Ammon's horn (tissue), 1 donor: ENCODE measurements around the gene RIOK1.

Experiments
- DNase-seq: peaks from one replicate; pipeline ENCODE4 v3.0.0-alpha.2; 2016; ENCODE audit warnings: low spot score

Gene RIOK1

GRCh38 chr6:7409740-7410139, 20.1 kb downstream of the RIOK1 start:
- no peak for DNase-seq

- DNase-seq = peak; percentile 38
Measured at GRCh38 chr6:7410851-7411250, 21.2 kb downstream of the RIOK1 start.

GRCh38 chr6:7411328-7411727, 21.7 kb downstream of the RIOK1 start:
- no peak for DNase-seq

GRCh38 chr6:7413151-7413823, 23.7 kb downstream of the RIOK1 start:
- DNase-seq = no peak

GRCh38 chr6:7414811-7415210, 25.2 kb downstream of the RIOK1 start:
- DNase-seq = no peak

GRCh38 chr6:7417684-7418083, 28.1 kb downstream of the RIOK1 start:
- DNase-seq = no peak

GRCh38 chr6:7418238-7418905, 28.8 kb downstream of the RIOK1 start:
- no peak for DNase-seq

GRCh38 chr6:7419065-7419464, 29.5 kb downstream of the RIOK1 start:
- no peak for DNase-seq

- DNase-seq = no peak
Measured at GRCh38 chr6:7421066-7421465, 31.5 kb downstream of the RIOK1 start.

- DNase-seq = no peak
Measured at GRCh38 chr6:7424058-7424457, 34.5 kb downstream of the RIOK1 start.

GRCh38 chr6:7424967-7425807, 35.6 kb downstream of the RIOK1 start:
- peak; percentile 42 for DNase-seq

GRCh38 chr6:7425808-7426190, 36.2 kb downstream of the RIOK1 start:
- no peak for DNase-seq

GRCh38 chr6:7426447-7427169, 37.0 kb downstream of the RIOK1 start:
- DNase-seq = no peak

- DNase-seq = no peak
Measured at GRCh38 chr6:7431313-7431673, 41.7 kb downstream of the RIOK1 start.

GRCh38 chr6:7431674-7432390, 42.2 kb downstream of the RIOK1 start:
- no peak for DNase-seq

GRCh38 chr6:7432391-7433120, 42.9 kb downstream of the RIOK1 start:
- no peak for DNase-seq

- no peak for DNase-seq
Measured at GRCh38 chr6:7433121-7433617, 43.6 kb downstream of the RIOK1 start.

GRCh38 chr6:7434672-7435071, 45.1 kb downstream of the RIOK1 start:
- DNase-seq = no peak

GRCh38 chr6:7438011-7438410, 48.4 kb downstream of the RIOK1 start:
- DNase-seq = no peak

GRCh38 chr6:7439228-7439627, 49.6 kb downstream of the RIOK1 start:
- DNase-seq = no peak

GRCh38 chr6:7440476-7440875, 50.9 kb downstream of the RIOK1 start:
- DNase-seq = no peak
